ENCODE measurements around the gene GRN.

GRCh38 chr17:44327715-44328449 is 17.2 kb upstream of the GRN start:
- TF ChIP-seq POLR2AphosphoS5 (IDR thresholded peaks at IDR 0.05) = no peak
- TF ChIP-seq EP300 (IDR thresholded peaks at IDR 0.05) = no peak
- TF ChIP-seq CTCF (IDR thresholded peaks at IDR 0.05) = no peak
- TF ChIP-seq POLR2A (IDR thresholded peaks at IDR 0.05) = no peak

Data from suprapubic skin (tissue), 4 donors.